Measurements from ENCODE around the gene DDA1. TPM values are rescaled to one million over a fixed set of nuclear protein-coding genes. Genes with fewer than 3 reads are reported as not detected.

The DDA1 gene
- total and polyA plus RNA-seq, 2 of the 13 experiments (the other 11 are each of a cell fraction or from before 2014, with no cell fraction given): 24.5 to 26.0 TPM

GRCh38 chr19:17305517-17306284 lies 3.7 kb upstream of the DDA1 start, which contains the start of gene MRPL34 (continued):
- no peak for TF ChIP-seq ZNF841 (CRISPR knock-in tag; IDR thresholded peaks at IDR 0.05; ENCODE audit: borderline replicate concordance)
- TF ChIP-seq, protein P1, sequence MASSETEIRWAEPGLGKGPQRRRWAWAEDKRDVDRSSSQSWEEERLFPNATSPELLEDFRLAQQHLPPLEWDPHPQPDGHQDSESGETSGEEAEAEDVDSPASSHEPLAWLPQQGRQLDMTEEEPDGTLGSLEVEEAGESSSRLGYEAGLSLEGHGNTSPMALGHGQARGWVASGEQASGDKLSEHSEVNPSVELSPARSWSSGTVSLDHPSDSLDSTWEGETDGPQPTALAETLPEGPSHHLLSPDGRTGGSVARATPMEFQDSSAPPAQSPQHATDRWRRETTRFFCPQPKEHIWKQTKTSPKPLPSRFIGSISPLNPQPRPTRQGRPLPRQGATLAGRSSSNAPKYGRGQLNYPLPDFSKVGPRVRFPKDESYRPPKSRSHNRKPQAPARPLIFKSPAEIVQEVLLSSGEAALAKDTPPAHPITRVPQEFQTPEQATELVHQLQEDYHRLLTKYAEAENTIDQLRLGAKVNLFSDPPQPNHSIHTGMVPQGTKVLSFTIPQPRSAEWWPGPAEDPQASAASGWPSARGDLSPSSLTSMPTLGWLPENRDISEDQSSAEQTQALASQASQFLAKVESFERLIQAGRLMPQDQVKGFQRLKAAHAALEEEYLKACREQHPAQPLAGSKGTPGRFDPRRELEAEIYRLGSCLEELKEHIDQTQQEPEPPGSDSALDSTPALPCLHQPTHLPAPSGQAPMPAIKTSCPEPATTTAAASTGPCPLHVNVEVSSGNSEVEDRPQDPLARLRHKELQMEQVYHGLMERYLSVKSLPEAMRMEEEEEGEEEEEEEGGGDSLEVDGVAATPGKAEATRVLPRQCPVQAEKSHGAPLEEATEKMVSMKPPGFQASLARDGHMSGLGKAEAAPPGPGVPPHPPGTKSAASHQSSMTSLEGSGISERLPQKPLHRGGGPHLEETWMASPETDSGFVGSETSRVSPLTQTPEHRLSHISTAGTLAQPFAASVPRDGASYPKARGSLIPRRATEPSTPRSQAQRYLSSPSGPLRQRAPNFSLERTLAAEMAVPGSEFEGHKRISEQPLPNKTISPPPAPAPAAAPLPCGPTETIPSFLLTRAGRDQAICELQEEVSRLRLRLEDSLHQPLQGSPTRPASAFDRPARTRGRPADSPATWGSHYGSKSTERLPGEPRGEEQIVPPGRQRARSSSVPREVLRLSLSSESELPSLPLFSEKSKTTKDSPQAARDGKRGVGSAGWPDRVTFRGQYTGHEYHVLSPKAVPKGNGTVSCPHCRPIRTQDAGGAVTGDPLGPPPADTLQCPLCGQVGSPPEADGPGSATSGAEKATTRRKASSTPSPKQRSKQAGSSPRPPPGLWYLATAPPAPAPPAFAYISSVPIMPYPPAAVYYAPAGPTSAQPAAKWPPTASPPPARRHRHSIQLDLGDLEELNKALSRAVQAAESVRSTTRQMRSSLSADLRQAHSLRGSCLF (CRISPR knock-in tag; IDR thresholded peaks at IDR 0.05; ENCODE audit: borderline replicate concordance): no peak
- TF ChIP-seq, protein P2, sequence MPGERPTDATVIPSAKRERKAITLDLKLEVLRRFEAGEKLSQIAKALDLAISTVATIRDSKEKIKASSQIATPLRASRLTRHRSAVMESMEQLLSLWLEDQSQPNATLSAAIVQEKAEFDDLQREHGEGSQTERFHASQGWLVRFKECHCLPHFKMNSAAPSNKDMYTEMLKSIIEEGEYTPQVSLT (CRISPR knock-in tag; IDR thresholded peaks at IDR 0.05; ENCODE audit: borderline replicate concordance, low read depth): no peak
- TF ChIP-seq ZNF33B (CRISPR knock-in tag; IDR thresholded peaks at IDR 0.05): no peak; the same call in 1 of the 2 replicates
- TF ChIP-seq ZNF234 (CRISPR knock-in tag; conservative IDR thresholded peaks at IDR 0.05): no peak
- TF ChIP-seq, protein P3, sequence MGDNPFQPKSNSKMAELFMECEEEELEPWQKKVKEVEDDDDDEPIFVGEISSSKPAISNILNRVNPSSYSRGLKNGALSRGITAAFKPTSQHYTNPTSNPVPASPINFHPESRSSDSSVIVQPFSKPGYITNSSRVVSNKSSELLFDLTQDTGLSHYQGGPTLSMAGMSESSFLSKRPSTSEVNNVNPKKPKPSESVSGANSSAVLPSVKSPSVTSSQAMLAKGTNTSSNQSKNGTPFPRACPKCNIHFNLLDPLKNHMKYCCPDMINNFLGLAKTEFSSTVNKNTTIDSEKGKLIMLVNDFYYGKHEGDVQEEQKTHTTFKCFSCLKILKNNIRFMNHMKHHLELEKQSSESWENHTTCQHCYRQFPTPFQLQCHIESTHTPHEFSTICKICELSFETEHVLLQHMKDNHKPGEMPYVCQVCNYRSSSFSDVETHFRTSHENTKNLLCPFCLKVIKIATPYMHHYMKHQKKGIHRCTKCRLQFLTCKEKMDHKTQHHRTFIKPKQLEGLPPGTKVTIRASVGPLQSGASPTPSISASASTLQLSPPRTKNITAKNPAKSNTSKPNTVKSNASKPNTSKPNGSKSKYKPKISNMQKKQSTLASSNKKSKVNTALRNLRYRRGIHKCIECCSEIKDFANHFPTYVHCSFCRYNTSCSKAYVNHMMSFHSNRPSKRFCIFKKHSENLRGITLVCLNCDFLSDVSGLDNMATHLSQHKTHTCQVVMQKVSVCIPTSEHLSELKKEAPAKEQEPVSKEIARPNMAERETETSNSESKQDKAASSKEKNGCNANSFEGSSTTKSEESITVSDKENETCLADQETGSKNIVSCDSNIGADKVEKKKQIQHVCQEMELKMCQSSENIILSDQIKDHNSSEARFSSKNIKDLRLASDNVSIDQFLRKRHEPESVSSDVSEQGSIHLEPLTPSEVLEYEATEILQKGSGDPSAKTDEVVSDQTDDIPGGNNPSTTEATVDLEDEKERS (CRISPR knock-in tag; IDR thresholded peaks at IDR 0.05): no peak
- TF ChIP-seq, protein P4, sequence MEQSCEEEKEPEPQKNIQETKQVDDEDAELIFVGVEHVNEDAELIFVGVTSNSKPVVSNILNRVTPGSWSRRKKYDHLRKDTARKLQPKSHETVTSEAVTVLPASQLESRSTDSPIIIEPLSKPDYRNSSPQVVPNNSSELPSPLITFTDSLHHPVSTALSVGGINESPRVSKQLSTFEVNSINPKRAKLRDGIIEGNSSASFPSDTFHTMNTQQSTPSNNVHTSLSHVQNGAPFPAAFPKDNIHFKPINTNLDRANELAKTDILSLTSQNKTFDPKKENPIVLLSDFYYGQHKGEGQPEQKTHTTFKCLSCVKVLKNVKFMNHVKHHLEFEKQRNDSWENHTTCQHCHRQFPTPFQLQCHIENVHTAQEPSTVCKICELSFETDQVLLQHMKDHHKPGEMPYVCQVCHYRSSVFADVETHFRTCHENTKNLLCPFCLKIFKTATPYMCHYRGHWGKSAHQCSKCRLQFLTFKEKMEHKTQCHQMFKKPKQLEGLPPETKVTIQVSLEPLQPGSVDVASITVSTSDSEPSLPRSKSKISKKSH (CRISPR knock-in tag; IDR thresholded peaks at IDR 0.05; ENCODE audit: borderline replicate concordance): no peak; the same call in 1 of the 2 replicates
- TF ChIP-seq CREM (IDR thresholded peaks at IDR 0.05): peak; percentile 58; the same call in 1 of the 2 replicates
- TF ChIP-seq CREM (CRISPR knock-in tag; IDR thresholded peaks at IDR 0.05): no peak
- TF ChIP-seq ZNF629 (CRISPR knock-in tag; conservative IDR thresholded peaks at IDR 0.05): no peak
- no peak for TF ChIP-seq PCBP1 (IDR thresholded peaks at IDR 0.05; ENCODE audit: borderline replicate concordance, low read depth, low read length)
- TF ChIP-seq ADNP (CRISPR knock-in tag; IDR thresholded peaks at IDR 0.05): no peak; the same call in 1 of the 2 replicates
- TF ChIP-seq ZBTB38 (CRISPR knock-in tag; IDR thresholded peaks at IDR 0.05): peak; percentile 61; the same call in 1 of the 2 replicates
- TF ChIP-seq CENPX (CRISPR knock-in tag; IDR thresholded peaks at IDR 0.05): no peak
- no peak for TF ChIP-seq AHR (CRISPR knock-in tag; IDR thresholded peaks at IDR 0.05)
- no peak for TF ChIP-seq BRD4 (CRISPR knock-in tag; IDR thresholded peaks at IDR 0.05)
- TF ChIP-seq TCF12 (IDR thresholded peaks at IDR 0.05): no peak
- 0 out of 2 replicates have a peak, but pooled peaks have one; percentile 20 for TF ChIP-seq TCF12 (CRISPR knock-in tag; IDR thresholded peaks at IDR 0.05)
- no peak for TF ChIP-seq MLLT10 (CRISPR knock-in tag; IDR thresholded peaks at IDR 0.05)
- no peak for TF ChIP-seq NFKB2 (CRISPR knock-in tag; IDR thresholded peaks at IDR 0.05; ENCODE audit: borderline replicate concordance)
